GM19324 (cell line): ENCODE results near the gene SIRT3.
"Not testable (repeated sequence)": the region's sequence is repeated elsewhere in the genome, so short reads cannot be mapped to it uniquely, and the experiment has no call there.

Experiments used
- ATAC-seq: cut with Tn5 transposase; IDR thresholded peaks from one replicate; pipeline ENCODE4 v1.9.1; 2021; ENCODE audit warnings: mild to moderate bottlenecking, moderate library complexity; ENCODE audit not compliant: unreplicated experiment, low FRiP score

SIRT3 gene

DNA sequence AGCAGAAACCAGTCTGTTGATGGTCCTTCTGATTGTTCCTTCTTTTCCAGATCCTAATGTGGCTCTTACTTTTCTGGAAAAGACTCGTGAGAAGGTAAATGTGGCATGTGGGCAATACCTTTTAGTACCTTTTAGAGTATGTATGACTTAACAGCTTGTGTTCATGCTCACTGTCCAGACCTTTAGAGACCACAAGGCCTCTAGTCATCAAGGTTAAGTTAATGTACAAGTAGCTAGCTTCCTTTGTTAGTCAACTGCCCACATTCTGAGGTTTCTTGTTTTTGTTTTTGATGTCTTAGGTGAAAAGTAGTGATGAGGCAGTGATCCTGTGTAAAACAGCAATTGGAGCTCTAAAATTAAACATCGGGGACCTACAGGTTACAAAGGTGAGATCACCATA lies 8.2 kb upstream of the SIRT3 start:
- no peak for ATAC-seq

DNA sequence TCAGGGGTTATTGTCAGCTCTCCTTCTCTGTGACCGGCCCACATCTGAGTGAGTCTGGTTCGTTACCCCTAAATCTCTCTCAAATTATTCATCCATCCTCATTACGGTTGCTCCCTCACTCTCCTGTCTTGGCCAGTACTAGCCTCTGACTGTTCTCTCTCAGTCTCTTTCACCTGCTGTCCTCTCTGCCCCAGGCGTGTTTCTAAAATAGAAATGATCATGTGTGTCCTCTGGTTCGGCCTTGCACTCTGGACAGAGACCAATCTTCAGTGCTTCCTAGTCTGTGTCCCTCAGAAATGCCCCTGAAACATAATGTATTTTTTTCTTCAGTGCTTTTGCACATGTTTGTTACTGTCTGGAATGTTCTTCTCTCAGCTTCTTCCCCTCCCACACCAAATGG lies 5.5 kb upstream of the SIRT3 start:
- no peak for ATAC-seq

DNA sequence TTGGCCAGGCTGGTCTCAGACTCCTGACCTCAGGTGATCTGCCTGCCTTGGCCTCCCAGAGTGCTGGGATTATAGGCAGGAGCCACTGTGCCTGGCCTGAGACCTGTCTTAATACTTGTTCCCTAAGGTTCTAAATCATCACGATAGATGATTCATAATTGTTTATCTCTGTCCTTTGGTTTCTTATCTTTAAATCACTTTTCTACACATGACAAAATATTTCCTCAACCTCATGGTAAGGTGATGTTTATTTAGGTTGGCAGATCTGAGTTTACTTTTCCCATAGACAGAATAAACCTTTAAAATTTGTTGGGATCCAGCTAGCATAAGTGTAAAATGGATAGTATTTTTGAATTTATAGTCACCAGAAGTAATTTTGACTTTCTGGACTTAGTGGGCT lies 4.2 kb upstream of the SIRT3 start:
- ATAC-seq, result no peak

DNA sequence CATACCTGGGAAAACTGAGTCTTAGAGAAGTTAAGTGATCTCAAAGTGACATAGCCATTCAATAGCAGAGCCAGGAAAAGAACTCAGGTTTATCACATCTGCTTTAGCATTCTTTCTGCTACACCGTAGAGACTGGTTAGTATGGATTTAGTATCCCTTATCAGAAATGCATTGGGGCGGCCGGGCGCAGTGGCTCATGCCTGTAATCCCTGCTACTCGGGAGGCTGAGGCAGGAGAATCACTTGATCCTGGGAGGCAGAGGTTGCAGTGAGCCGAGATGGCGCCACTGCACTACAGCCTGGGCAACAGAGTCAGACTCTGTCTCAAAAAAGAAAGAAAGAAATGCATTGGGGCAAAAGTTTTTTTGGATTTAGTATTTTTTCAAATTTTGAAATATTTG lies 2.2 kb upstream of the SIRT3 start:
- not testable (repeated sequence) for ATAC-seq

DNA sequence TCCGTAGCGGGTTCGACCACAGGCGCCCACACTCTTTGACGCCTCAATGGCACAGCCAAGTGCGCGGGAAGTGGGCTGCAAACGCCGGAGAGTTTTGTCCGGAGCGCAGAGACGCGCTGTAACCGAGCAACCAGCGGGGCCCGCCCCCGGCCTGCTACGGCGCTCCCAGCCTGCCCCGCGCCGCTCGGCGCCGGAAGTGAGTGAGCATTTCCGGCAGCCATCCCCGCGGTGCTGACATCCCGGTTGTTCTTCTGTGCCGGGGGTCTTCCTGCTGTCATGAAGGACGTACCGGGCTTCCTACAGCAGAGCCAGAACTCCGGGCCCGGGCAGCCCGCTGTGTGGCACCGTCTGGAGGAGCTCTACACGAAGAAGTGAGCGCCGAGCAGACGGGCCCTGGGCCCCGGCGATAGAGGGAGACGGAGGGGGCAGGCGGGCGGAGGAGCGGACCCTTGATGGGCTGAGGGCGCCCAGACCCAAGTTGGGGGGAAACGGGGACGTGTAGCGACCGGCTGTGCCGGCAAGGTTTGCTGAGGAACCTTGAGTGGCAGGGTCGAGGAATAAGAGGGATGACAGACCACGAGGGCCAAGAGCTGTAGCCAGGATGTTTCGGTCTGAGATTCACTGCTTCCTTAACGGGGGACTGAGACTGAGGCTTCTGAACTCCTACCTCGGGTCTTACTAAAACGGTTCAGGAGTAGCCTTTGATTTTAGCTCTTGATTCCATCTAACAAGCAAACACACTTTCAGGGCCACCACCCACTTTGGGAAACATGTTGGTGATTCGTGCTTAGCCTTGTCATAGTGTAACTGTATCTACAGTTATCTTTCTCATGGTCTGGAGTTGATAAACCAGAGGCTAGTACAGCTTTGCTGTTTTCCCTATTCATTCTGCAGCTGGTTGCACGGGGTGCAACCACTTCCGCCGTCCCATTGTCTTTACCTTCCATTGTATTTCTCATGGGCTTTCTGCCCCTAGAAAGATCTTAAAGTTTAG lies 929 bp upstream of the SIRT3 start, which contains the start of gene PSMD13:
PSMD13 (plus strand) TSS at position 203 of the 994 bp plus-strand sequence; CDS start at position 277, 74 bp downstream.
- peak; percentile 88 for ATAC-seq

DNA sequence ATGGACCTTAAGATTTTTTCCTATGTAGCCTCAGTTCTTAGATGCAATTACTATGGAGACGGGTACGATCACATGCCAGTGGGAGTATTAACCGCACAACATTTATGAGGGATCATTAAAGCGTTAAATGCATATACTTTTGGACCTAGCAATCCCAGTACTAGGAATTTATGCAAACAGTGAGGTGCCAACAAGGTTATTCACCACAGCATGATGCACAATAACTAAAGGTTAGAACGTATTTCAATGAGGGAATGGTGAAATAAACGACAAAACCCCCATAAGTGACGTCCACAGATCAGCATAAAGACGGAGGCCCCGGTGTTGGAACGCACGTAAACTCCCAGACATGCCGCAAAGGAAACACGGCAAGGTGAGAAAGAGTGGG lies 539 bp downstream of the SIRT3 start:
- no peak for ATAC-seq

DNA sequence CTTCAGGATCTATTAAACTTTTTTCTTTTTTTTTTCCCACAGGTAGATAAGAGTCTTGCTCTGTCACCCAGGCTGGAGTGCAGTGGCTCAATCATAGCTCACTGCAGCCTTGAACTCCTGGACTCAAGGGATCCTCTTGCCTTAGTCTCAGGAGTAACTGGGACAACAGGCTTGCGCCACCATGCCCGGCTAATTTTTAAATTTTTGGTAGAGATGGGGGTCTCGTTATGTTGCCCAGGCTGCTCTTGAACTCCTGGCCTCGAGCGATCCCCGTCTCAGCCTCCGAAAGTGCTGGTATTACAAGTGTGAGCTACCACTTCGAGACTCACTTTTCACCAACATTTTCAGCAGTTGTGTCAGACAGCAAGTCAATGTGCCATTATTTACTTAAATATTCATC lies 962 bp downstream of the SIRT3 start:
- no peak for ATAC-seq

DNA sequence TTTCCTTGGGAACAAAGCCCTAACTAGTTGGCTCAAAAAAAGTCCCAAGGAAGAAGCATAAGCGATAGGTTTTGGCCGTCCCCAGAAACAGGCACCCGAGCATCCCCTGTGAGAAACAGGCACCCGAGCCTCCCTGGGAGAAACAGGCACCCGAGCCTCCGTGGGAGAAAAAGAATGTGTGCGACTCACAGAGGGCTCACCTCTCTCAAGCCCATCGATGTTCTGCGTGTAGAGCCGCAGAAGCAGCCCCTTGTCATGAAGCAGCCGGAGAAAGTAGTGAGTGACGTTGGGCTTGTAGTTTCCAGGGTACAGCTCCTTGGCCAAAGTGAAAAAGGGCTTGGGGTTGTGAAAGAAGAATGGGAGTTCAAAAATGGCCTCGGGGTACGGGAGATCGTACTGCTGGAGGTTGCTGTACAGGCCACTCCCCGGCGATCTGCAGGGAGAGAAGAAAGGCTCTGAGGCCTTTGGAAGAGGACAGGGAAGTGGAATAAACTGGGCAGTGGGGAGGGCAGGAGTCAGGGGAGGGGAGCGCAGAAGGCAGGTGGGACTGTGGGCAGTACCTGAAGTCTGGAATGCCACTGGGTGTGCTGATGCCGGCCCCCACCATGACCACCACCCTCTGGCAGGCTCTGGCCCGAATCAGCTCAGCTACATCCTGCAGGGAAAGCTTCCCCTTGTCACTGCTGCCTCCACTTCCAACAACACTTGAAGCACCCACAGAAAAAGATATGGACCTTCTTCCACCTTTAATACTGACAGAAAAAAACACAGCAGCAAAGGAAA lies 3.2 kb downstream of the SIRT3 start:
- ATAC-seq, result no peak

DNA sequence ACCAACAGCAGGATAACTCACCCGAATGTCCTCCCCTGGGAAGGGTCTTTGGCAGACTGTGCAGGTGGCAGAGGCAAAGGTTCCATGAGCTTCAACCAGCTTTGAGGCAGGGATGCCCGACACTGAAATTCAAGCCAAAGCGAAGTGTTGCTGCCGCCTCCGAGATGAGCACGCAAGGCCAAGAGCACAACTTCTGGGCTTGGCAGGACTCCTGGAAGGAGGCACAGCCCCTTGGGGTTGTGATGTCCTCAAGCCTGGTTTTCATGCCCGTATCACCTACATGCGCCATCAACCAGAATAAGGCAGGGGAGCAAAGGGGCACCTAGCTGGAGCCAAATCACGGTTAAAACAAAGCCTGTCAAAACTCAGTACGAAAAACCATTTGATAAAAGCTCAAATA lies 5.7 kb downstream of the SIRT3 start:
- ATAC-seq, result no peak

DNA sequence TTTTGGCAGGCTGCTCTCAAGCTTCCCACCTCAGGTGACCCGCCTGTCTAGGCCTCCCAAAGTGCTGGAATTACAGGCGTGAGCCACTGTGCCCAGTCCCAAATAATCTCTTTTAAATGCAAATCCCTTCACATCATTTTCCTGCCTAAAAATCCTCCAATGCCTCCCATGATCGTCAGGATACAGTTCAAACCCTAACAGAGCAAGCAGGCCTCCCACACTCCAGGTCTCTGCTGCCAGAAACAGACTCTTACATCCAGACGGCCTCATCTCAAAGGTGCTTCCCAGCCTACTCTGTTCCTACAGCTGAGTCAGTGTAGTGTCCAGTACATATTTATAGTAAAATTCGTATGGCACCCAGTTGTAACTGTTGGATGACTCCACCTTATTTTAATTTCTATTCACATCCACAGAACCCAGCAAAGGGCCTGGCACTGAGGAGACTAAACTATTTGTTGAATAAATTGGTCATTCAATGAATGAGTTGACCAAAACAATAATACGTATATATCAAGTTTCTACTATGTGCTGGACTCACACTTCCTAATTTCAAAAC lies 8.2 kb downstream of the SIRT3 start:
- no peak for ATAC-seq

DNA sequence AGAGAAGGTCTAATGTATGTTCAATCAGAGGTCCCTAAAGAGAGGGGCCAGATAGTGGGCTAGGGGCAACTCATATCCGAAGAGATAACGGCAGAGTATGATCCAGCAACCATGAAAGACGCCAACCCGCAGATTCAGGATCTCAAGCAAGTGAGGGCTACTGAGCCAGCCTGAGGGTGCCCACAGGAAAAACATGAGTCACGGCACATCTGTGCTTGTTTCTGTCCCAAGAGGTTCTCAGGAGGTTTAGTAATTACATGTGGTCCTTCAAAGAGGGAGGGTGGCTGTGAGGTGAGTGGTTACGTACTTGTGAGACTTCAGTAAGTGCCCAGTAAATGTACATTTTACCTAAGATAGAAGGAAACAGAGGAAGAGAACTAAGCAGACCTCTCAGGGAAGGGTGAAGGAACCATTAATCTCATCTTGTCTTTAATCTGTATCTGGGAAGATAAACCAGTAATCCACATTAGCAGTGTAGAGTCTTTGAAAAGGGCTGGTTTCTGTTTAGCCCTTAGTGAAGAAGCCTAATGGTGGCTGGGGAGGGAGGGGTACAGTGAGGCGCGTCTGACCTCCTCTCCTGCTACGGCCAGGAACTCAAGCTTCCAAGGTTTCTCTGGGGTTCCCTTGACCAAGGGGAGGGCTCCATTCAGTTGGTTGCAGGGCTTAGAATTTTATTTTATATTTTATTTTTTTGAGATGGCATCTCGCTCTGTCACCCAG lies 10.2 kb downstream of the SIRT3 start:
- no peak for ATAC-seq

DNA sequence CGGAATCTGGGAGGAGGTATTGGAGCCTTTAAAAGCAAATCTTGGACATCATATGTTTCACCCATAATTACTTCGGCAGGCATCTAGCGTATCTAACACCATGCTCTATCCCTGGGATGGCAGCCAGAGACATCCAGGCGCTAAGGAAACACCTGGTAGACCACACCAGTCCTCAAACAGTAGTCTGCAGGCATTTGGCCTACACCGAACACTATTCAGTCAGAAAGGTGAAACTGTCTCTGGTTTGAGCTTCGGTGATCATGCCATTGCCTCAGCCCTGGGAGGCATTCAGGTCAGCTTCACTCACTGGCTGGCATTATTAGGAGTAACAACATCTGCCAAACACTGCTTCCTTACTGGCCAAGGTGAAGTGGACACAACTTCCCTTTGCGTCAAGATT lies 11.7 kb downstream of the SIRT3 start:
- ATAC-seq, result no peak

DNA sequence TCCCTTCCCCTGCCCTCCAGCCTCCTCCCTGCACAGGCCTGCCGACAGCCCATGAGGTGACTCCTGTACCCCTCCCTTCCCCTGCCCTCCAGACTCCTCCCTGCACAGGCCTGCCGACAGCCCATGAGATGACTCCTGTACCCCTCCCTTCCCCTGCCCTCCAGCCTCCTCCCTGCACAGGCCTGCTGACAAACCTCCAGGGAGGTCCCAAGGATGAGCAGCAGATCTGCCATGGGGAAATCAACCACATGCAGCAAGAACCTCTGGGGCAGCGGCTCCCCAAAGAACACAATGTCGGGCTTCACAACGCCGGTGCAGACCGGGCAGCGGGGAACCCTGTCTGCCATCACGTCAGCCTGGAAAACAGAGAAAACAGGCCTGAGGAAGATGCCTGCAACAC lies 12.3 kb downstream of the SIRT3 start:
- ATAC-seq, result no peak

DNA sequence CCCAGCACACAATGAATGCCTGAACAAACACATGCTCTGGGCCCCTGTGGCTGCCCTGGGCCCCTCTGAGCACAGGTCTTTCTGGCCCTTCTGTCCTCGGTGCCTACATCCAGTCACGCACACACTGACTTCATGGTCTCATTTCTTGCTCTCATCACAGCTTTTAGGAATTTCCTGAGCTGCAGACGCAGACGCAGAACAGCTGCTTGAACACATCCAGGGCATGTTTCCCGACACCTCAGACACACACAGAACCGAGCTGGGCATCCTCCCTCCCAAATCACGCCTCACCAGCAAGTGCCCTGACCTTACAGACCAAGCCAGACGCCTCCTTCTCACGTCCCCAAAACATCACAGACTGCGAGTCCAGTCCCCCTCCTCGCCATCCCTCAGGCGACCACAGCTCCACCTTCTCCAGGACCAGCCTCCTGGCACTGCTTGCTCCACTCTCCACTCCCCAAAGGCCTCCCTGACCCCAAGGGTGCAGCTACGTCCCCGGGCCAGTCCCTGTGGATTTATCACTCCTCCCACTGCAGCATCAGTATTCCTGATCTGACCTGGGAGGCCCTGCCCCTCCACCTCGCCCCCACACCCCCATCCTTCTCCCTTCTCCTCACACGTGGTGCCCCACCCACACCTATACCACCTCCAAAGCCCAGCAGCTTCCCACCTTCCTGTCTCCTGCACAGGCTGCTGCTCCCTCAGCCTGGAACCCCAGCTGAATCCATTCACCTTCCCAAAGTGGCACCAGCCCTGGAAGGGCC lies 12.9 kb downstream of the SIRT3 start:
- no peak for ATAC-seq

DNA sequence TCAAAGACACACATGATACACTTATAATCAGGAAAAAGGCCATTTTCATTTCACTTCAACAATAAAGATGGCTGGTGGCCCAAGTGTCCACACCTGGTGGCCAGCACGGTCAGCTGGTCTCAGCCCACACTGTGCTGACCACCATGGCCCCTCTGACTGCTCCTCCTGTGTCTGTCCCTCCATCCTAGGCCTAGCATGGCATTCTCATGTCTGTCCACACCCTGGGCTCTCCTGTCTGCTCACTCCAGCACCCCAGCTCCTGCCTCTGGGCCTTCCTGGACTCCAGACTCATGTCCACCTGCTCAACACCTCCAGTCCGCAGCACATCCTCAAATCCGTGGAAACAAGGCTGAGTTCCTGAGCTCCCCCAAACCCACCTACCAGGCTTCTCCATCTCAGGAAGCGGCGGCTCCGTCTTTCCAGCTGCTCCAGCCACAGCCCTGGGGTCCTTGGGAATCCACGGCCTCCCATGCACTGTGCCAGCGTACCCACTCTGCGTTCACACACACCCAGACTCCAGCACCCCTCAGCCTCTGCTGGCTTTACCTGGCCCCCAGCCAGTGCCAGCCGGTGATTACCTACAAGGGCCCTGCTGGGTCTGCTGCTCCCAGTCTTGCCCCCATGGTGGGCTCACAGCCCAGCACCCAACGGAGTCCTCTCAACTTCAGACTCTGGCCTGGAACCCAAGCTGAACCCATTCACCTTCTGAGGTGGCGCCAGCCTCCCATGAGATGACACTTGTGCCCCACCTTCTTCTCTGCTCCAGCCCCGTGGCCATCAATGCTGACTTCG lies 13.9 kb downstream of the SIRT3 start:
- no peak for ATAC-seq

DNA sequence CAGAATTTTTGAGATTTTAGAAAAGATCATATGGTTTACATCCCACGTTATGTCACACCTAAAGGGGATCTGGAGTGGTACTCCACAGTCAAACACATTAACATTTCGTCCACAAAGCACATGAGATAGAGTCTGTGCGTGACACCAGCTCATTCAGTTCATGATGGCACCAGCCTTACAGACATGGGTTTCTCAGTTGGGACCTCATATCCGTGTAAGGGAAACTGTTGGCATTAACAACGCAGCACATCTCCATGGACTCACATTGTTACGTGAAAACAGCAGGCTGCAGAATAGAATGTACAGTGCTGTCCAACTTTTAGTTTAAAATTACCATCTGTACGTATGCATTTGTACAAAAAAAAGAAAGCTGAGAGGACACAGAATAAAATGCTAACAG lies 14.6 kb downstream of the SIRT3 start:
- no peak for ATAC-seq

DNA sequence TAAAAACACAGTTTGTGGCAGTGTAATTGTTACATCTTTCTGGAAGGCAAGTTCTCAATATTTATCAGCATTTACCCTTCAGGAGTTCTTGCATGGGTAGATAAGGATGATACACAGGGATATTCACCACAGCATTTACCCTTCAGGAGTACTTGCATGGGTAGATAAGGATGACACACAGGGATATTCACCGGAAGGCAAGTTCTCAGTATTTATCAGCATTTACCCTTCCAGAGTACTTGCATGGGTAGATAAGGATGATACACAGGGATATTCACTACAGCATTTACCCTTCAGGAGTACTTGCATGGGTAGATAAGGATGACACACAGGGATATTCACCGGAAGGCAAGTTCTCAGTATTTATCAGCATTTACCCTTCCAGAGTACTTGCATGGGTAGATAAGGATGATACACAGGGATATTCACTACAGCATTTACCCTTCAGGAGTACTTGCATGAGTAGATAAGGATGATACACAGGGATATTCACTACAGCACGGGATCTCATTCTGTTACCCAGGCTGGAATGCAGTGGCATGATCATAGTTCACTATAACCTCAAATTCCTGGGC lies 15.4 kb downstream of the SIRT3 start:
- not testable (repeated sequence) for ATAC-seq

DNA sequence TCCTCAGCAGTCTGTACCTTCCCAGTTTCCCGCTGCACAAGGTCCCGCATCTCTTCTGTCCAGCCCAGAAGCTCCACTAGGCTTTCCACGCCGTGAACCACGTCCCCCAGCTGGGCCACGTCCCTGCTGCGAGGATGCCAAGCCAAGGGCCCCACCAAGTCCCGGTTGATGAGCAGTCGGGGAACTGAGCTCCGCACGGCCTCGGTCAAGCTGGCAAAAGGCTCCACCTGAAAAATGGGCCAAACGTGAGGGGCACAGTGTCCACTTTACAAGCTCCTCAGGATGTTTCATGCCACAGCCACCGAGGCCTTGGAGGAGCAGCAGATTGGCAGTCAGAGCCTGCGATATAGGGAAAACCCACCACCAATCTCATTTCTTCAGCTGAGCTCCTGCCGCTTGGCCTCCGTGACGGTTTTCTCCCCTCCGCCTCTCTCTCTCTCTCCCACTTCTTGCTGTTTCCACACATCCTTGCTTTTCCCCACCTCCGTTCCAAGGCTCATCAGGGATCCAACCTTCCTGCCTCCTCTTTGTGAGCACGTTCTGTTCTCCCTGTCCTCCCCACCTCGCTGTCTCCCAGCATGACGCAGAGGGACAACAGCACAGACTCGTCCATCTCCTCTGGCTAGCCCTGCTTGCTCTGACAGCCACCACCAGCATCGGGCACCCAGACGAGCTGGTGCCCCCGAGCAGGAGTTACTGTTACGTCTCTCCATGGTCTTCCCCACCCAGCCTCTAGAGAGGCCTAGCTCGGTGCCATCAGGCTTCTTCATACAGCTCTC lies 17.1 kb downstream of the SIRT3 start:
- ATAC-seq, result no peak
